ENCODE data around the gene BOLA1. TPM values are rescaled to one million over a fixed set of nuclear protein-coding genes. Genes with fewer than 3 reads are reported as not detected.

The BOLA1 gene
- total and polyA plus RNA-seq, 8 donors, result 11.4 to 20.1 (median 15.6) TPM

- no peak for ATAC-seq
- H3K27me3 ChIP-seq, result no peaks in the 10 kb centered on the region
- no peaks in the 10 kb centered on the region for H3K9me3 ChIP-seq
- no peaks in the 10 kb centered on the region for H3K36me3 ChIP-seq
- no peak overlapping the region for H3K4me3 ChIP-seq
- TF ChIP-seq CTCF (IDR thresholded peaks at IDR 0.05), result no peak
- intact Hi-C loops (cut with DNase I), result no loop called here
- no peaks in the 10 kb centered on the region for H3K4me1 ChIP-seq
- no peak overlapping the region for H3K27ac ChIP-seq
- no peak for DNase-seq
These were observed 7.3 kb downstream of the BOLA1 start for GRCh38 chr1:149906570-149907075.

GRCh38 chr1:149914545-149914944, 15.2 kb downstream of the BOLA1 start:
- ATAC-seq (no peak), DNase-seq (no peak)
- Histone ChIP-seq H3K27me3 (peaks cover 0 to 23% of the 10 kb centered on the region in 2 donors), H3K36me3 (no peaks in the 10 kb centered on the region), H3K27ac (no peak overlapping the region), H3K9me3 (no peaks in the 10 kb centered on the region), H3K4me3 (no peak overlapping the region), H3K4me1 (peaks cover 0 to 24% of the 10 kb centered on the region in 2 donors)
- no peak for TF ChIP-seq CTCF (IDR thresholded peaks at IDR 0.05)
- intact Hi-C loops (cut with DNase I), result no loop called here

GRCh38 chr1:149915429-149916192, 16.2 kb downstream of the BOLA1 start:
- Histone ChIP-seq H3K36me3 (no peaks in the 10 kb centered on the region), H3K9me3 (no peaks in the 10 kb centered on the region), H3K27ac (no peak overlapping the region), H3K4me3 (no peak overlapping the region), H3K4me1 (peaks cover 0 to 24% of the 10 kb centered on the region in 2 donors), H3K27me3 (peaks cover 0 to 23% of the 10 kb centered on the region in 2 donors)
- DNase-seq (no peak), ATAC-seq (no peak)
- no peak for TF ChIP-seq CTCF (IDR thresholded peaks at IDR 0.05)
- intact Hi-C loops (cut with DNase I), result no loop called here

- intact Hi-C loops (cut with DNase I), result no loop called here
- no peak for ATAC-seq
- H3K4me3 ChIP-seq, result no peak overlapping the region
These were observed 17.0 kb downstream of the BOLA1 start for GRCh38 chr1:149916193-149916897.

More at GRCh38 chr1:149916193-149916897, 17.0 kb downstream of the BOLA1 start:
- Histone ChIP-seq H3K4me1 (peaks cover 0 to 24% of the 10 kb centered on the region in 2 donors), H3K27ac (no peak overlapping the region), H3K27me3 (peaks cover 0 to 23% of the 10 kb centered on the region in 2 donors), H3K36me3 (peaks cover 0 to 3% of the 10 kb centered on the region in 2 donors), H3K9me3 (no peaks in the 10 kb centered on the region)
- no peak for DNase-seq
- no peak for TF ChIP-seq CTCF (IDR thresholded peaks at IDR 0.05)

All from left lung (tissue), 10 donors.